ENCODE measurements around the gene SLC5A10. TPM values are rescaled to one million over a fixed set of nuclear protein-coding genes. Genes with fewer than 3 reads are reported as not detected.

Gene SLC5A10
- total RNA-seq, 2 experiments from 2014 or later: not detected

- peaks cover 46% of the 10 kb centered on the region for H3K4me1 Mint-ChIP-seq (ENCODE audit: low read depth)
- peaks cover 63% of the 10 kb centered on the region for H3K36me3 Mint-ChIP-seq (ENCODE audit: low read depth)
- peaks cover 54% of the 10 kb centered on the region for H3K36me3 ChIP-seq (ENCODE audit: insufficient read depth, low read length)
Measured at GRCh38 chr17:18928628-18929125, 23.3 kb upstream of the SLC5A10 start.

GRCh38 chr17:18932360-18933055 lies 19.5 kb upstream of the SLC5A10 start:
- peaks cover 51% of the 10 kb centered on the region for H3K36me3 Mint-ChIP-seq (ENCODE audit: low read depth)
- peak; percentile 88 for ATAC-seq (ENCODE audit: poor library complexity)

More at GRCh38 chr17:18928628-18929125, 23.3 kb upstream of the SLC5A10 start:
- Histone ChIP-seq H3K9me3 (ENCODE audit: control insufficient read depth in 1 of 2, insufficient read depth in 1 of 2, low read length in 2 of 2) (no peaks in the 10 kb centered on the region), H3K27ac (ENCODE audit: low read depth in 1 of 2, low read length in 2 of 2) (no peak overlapping the region), H3K27me3 (ENCODE audit: control insufficient read depth in 1 of 2, insufficient read depth in 2 of 2, low read length in 2 of 2) (no peaks in the 10 kb centered on the region), H3K4me1 (ENCODE audit: insufficient read depth, low read length) (peaks cover 51% of the 10 kb centered on the region), H3K4me3 (ENCODE audit: low read length) (no peak overlapping the region)
- H3K27me3 Mint-ChIP-seq: no peaks in the 10 kb centered on the region
- CTCF ChIA-PET: no interaction called here
- intact Hi-C loops (cut with DNase I, micrococcal nuclease): no loop called here
- no peak overlapping the region for H3K27ac Mint-ChIP-seq
- DNase-seq (no peak), ATAC-seq (ENCODE audit: poor library complexity) (no peak)
- no peaks in the 10 kb centered on the region for H3K9me3 Mint-ChIP-seq
- H3K4me3 Mint-ChIP-seq: no peak overlapping the region
- POLR2A ChIA-PET: interaction anchor here (1.3 kb wide), 1 partner anchor 27 kb away, joined by 3 read pairs; no protein-coding TSS in a partner anchor
- no peak for TF ChIP-seq CTCF (IDR thresholded peaks at IDR 0.05)

More at GRCh38 chr17:18932360-18933055, 19.5 kb upstream of the SLC5A10 start:
- no peak overlapping the region for H3K27ac ChIP-seq (ENCODE audit: low read depth in 1 of 2, low read length in 2 of 2)
- H3K4me1 ChIP-seq (ENCODE audit: insufficient read depth, low read length): peaks cover 17% of the 10 kb centered on the region
- TF ChIP-seq CTCF (IDR thresholded peaks at IDR 0.05): no peak
- intact Hi-C loops (cut with DNase I, micrococcal nuclease): no loop called here
- H3K4me3 ChIP-seq (ENCODE audit: low read length): no peak overlapping the region
- H3K9me3 ChIP-seq (ENCODE audit: control insufficient read depth in 1 of 2, insufficient read depth in 1 of 2, low read length in 2 of 2): no peaks in the 10 kb centered on the region
- CTCF ChIA-PET: interaction anchor here (1.1 kb wide), 1 partner anchor 29 kb away, joined by 3 read pairs; no protein-coding TSS in a partner anchor
- Mint-ChIP-seq H3K27ac (peak overlapping the region; percentile 57), H3K4me1 (ENCODE audit: low read depth) (peaks cover 23% of the 10 kb centered on the region), H3K9me3 (no peaks in the 10 kb centered on the region), H3K27me3 (no peaks in the 10 kb centered on the region), H3K4me3 (no peak overlapping the region)
- H3K27me3 ChIP-seq (ENCODE audit: control insufficient read depth in 1 of 2, insufficient read depth in 2 of 2, low read length in 2 of 2): no peaks in the 10 kb centered on the region
- peaks cover 37% of the 10 kb centered on the region for H3K36me3 ChIP-seq (ENCODE audit: insufficient read depth, low read length)
- DNase-seq: peak in 2 of 14 experiments; percentile 40 to 52
- POLR2A ChIA-PET: interaction anchor here (0.7 to 1.2 kb wide), 3 partner anchors 23 to 32 kb away, joined by 3 to 4 read pairs (median 3); no protein-coding TSS in a partner anchor
